ENCODE data around the gene USP48.

DNA sequence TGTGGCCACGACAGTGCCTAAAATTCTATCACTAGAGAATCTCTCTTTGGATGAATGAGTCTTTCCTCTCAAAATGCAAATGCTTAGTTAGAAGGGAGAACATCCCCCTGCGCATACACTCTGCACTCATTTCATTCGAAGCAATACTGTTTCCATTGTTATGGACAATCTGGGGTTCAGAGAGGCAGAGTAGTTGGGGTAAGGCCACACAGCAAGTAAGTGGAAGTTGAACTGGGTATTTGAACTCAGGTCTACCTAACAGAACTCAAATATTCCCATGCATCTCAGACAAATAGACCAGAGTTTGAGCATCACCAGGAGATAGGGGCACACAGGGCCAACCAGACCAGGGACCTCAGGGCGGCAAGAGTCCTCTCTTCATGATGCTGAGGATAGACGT lies 139.3 kb downstream of the USP48 start:
- TF ChIP-seq CTCF (IDR thresholded peaks at IDR 0.05) (no peak), POLR2A (IDR thresholded peaks at IDR 0.05) (no peak)

Measured in Peyer's patch (tissue), 4 donors.